HCT116 (cell line): ENCODE data around the gene ZNF681. TPM values are rescaled to one million over a fixed set of nuclear protein-coding genes. Genes with fewer than 3 reads are reported as not detected.

Experiments used
- ATAC-seq: fragments of 200-7000 bp; cut with Tn5 transposase; 2 replicates; pipeline ENCODE4 v1.9.1; 2020; ENCODE audit warnings: mild to moderate bottlenecking, moderate library complexity
- Bru-seq: library from RNA; stranded (reverse); fragments of 400-500 nt; gene quantifications from one replicate; lab custom pipeline; 2021; lab: Mats Ljungman, UMichigan
- BruChase-seq, 2 experiments: library from RNA; stranded (reverse); fragments of 400-500 nt; gene quantifications; one replicate each; lab custom pipeline; 2021; lab: Mats Ljungman, UMichigan
- BruUV-seq: library from RNA; stranded (reverse); fragments of 400-500 nt; replicated peaks from 2 replicates; lab custom pipeline; 2021; lab: Mats Ljungman, UMichigan
- CTCF ChIA-PET: fragments of 300-600 bp; sonication (Branson Sonifier 250); formaldehyde crosslinking; loops from one replicate; lab custom pipeline; 2021; ENCODE audit warnings: antibody characterized with exemption; lab: Charles Lee
- POLR2A ChIA-PET: fragments of 300-600, 350-600 bp; sonication (Branson Sonifier 250); formaldehyde crosslinking; loops from one replicate; lab custom pipeline; 2021; ENCODE audit warnings: antibody characterized with exemption; lab: Charles Lee
- RAD21 ChIA-PET, 2 experiments: fragments of 300-600 bp; sonication (Branson Sonifier 250); formaldehyde crosslinking; loops; one replicate each; lab custom pipeline; 2023; ENCODE audit warnings: low total read pairs in 2 of 2; ENCODE audit not compliant: uncharacterized antibody in 2 of 2, unreplicated experiment in 2 of 2, low non-redundant PET in 1 of 2; lab: Charles Lee
- DNase-seq: peaks from one replicate; pipeline ENCODE4 v3.0.0-alpha.2; 2010; ENCODE audit warnings: low read depth, low spot score
- H2AFZ ChIP-seq: fragments of 200-600 bp; shearing (Covaris generic), sonication (generic); 2 replicates; pipeline ENCODE4 v1.6.1; 2017; ENCODE audit warnings: low read depth, mixed run types, mixed read lengths, antibody characterized with exemption, low read length; ENCODE audit not compliant: poor library complexity, severe bottlenecking
- H3K27ac ChIP-seq: 2 replicates; pipeline ENCODE4 v1.5.1; 2012; ENCODE audit warnings: low read depth, low read length
- H3K27me3 ChIP-seq: fragments of 200-600 bp; sonication (generic); 2 replicates; pipeline ENCODE4 v1.6.1; 2016; ENCODE audit warnings: mixed run types, low read length, mixed read lengths; ENCODE audit not compliant: insufficient read depth
- H3K36me3 ChIP-seq, 2 experiments: fragments of 200-500 bp in 1 of 2; fragments of 200-600 bp in 1 of 2; sonication (Bioruptor generic) in 1 of 2; sonication (generic) in 1 of 2; 2 replicates each; pipeline versions ENCODE4 v1.5.1 to v1.6.1; 2014 to 2016; ENCODE audit warnings: low read length in 2 of 2, inconsistent platforms in 1 of 2, mixed read lengths in 1 of 2, mixed run types in 1 of 2; ENCODE audit not compliant: insufficient read depth in 2 of 2, control insufficient read depth in 1 of 2
- H3K4me1 ChIP-seq, 2 experiments: fragments of 200-600 bp in 1 of 2; sonication (generic) in 1 of 2; 2 replicates each; pipeline versions ENCODE4 v1.5.1 to v1.6.1; 2012 to 2017; ENCODE audit warnings: low read length in 2 of 2, inconsistent platforms in 1 of 2, mild to moderate bottlenecking in 1 of 2, mixed read lengths in 1 of 2, mixed run types in 1 of 2, moderate library complexity in 1 of 2; ENCODE audit not compliant: insufficient read depth in 2 of 2, control insufficient read depth in 1 of 2
- H3K4me2 ChIP-seq: fragments of 200-600 bp; sonication (generic); 2 replicates; pipeline ENCODE4 v1.6.1; 2017; ENCODE audit warnings: mixed run types, low read length, mixed read lengths
- H3K4me3 ChIP-seq, 2 experiments: fragments of 200-600 bp in 1 of 2; sonication (generic) in 1 of 2; replicated peaks in 1 of 2; 2 replicates each; pipeline ENCODE4 v1.5.1; 2011 to 2016; ENCODE audit warnings: low read length in 2 of 2, control low read depth in 1 of 2, low read depth in 1 of 2, mild to moderate bottlenecking in 1 of 2, mixed read lengths in 1 of 2, mixed run types in 1 of 2
- H3K79me2 ChIP-seq: fragments of 200-600 bp; sonication (generic); 2 replicates; pipeline ENCODE4 v1.6.1; 2017; ENCODE audit warnings: mild to moderate bottlenecking, mixed run types, low read length, moderate library complexity, mixed read lengths; ENCODE audit not compliant: insufficient read depth
- H3K9ac ChIP-seq: fragments of 200-600 bp; sonication (generic); 2 replicates; pipeline ENCODE4 v1.6.1; 2016; ENCODE audit warnings: low read length, mixed read lengths
- H3K9me2 ChIP-seq: fragments of 200-600 bp; sonication (generic), shearing (Covaris generic); 2 replicates; pipeline ENCODE4 v1.6.1; 2017; ENCODE audit warnings: mixed run types, mild to moderate bottlenecking, moderate library complexity; ENCODE audit not compliant: insufficient read depth
- H3K9me3 ChIP-seq, 2 experiments: fragments of 200-500 bp in 1 of 2; fragments of 200-600 bp in 1 of 2; sonication (Bioruptor generic) in 1 of 2; sonication (generic) in 1 of 2; 2 replicates each; pipeline ENCODE4 v1.6.1; 2014 to 2017; ENCODE audit warnings: low read length in 2 of 2, mixed read lengths in 2 of 2, inconsistent platforms in 1 of 2, low read depth in 1 of 2, mild to moderate bottlenecking in 1 of 2, mixed run types in 1 of 2, moderate library complexity in 1 of 2; ENCODE audit not compliant: control insufficient read depth in 1 of 2, insufficient read depth in 1 of 2
- H4K20me1 ChIP-seq: fragments of 200-600 bp; sonication (generic), shearing (Covaris generic); 2 replicates; pipeline ENCODE4 v1.6.1; 2017; ENCODE audit warnings: mixed run types, mild to moderate bottlenecking, moderate library complexity; ENCODE audit not compliant: insufficient read depth
- CBX3 ChIP-seq: IDR thresholded peaks from 2 replicates; pipeline ENCODE4 v1.6.1; 2012; ENCODE audit warnings: low read depth
- ELF1 ChIP-seq: IDR thresholded peaks from 2 replicates; pipeline ENCODE4 v1.6.1; 2012; ENCODE audit warnings: low read depth, borderline replicate concordance
- EZH2 ChIP-seq: fragments of 200-600 bp; sonication (generic); IDR thresholded peaks from 2 replicates; pipeline ENCODE4 v1.6.1; 2017; ENCODE audit warnings: antibody characterized with exemption, mixed run types
- EZH2phosphoT487 ChIP-seq: fragments of 200-600 bp; IDR thresholded peaks from 2 replicates; pipeline ENCODE4 v1.6.1; 2018; ENCODE audit warnings: antibody characterized with exemption, borderline replicate concordance
- JUND ChIP-seq: IDR thresholded peaks from 2 replicates; pipeline ENCODE4 v1.6.1; 2012
- MAX ChIP-seq: IDR thresholded peaks from 2 replicates; pipeline ENCODE4 v1.6.1; 2012
- POLR2AphosphoS5 ChIP-seq: IDR thresholded peaks from 2 replicates; pipeline ENCODE4 v1.6.1; 2011; ENCODE audit warnings: mild to moderate bottlenecking, low read depth, low read length, moderate library complexity
- SIN3A ChIP-seq: IDR thresholded peaks from 2 replicates; pipeline ENCODE4 v1.6.1; 2012; ENCODE audit warnings: low read depth
- SRF ChIP-seq: IDR thresholded peaks from 2 replicates; pipeline ENCODE4 v1.6.1; 2012; ENCODE audit warnings: low read depth
- TCF7L2 ChIP-seq: IDR thresholded peaks from 2 replicates; pipeline ENCODE4 v1.7.0; 2011; ENCODE audit warnings: borderline replicate concordance, inconsistent platforms; ENCODE audit not compliant: insufficient read depth, insufficient read length; ENCODE audit errors: extremely low read depth
- YY1 ChIP-seq: IDR thresholded peaks from 2 replicates; pipeline ENCODE4 v1.6.1; 2011; ENCODE audit warnings: low read length, low read depth, moderate library complexity, mild to moderate bottlenecking; ENCODE audit not compliant: insufficient replicate concordance; ENCODE audit errors: extremely low read depth
- ZBTB33 ChIP-seq: IDR thresholded peaks from 2 replicates; pipeline ENCODE4 v1.6.1; 2011; ENCODE audit warnings: mild to moderate bottlenecking, low read length, moderate library complexity; ENCODE audit not compliant: insufficient replicate concordance; ENCODE audit errors: extremely low read depth
- ZFX ChIP-seq: fragments of 450-650 bp; IDR thresholded peaks from 2 replicates; pipeline ENCODE4 v1.6.1; 2017
- intact Hi-C: fragments of 100-400 bp; cut with micrococcal nuclease; formaldehyde crosslinking; loops from 2 replicates; pipeline ENCODE4 v1.10.0; 2022
- long read RNA-seq: library from polyadenylated mRNA; unstranded; transcript quantifications from one replicate; pipeline ENCODE4 v2.0.0, GENCODE V29; 2021; ENCODE audit not compliant: unreplicated experiment
- polyA plus RNA-seq: library from polyadenylated mRNA; unstranded; fragments of >200 nt; gene quantifications from 2 replicates; pipeline ENCODE4 v1.2.1, GENCODE V29; 2012; ENCODE audit warnings: missing spikeins
- total RNA-seq: library from RNA; stranded (reverse); gene quantifications from one replicate; pipeline ENCODE4 v1.2.1, GENCODE V29; 2021; ENCODE audit not compliant: unreplicated experiment
- TF ChIP-seq, protein P1 (sequence below): IDR thresholded peaks from 2 replicates; pipeline ENCODE4 v1.6.1; 2012
- TF ChIP-seq, protein P2 (sequence below), 3 experiments: fragments of 200-600 bp in 1 of 3; sonication (generic) in 1 of 3; IDR thresholded peaks in 2 of 3; conservative IDR thresholded peaks in 1 of 3; 2 replicates each; pipeline ENCODE4 v1.5.1; 2012 to 2017; ENCODE audit warnings: low read depth in 2 of 3, low read length in 2 of 3, antibody characterized with exemption in 1 of 3, borderline replicate concordance in 1 of 3, control low read depth in 1 of 3, mild to moderate bottlenecking in 1 of 3, mixed read lengths in 1 of 3, mixed run types in 1 of 3, moderate library complexity in 1 of 3; ENCODE audit not compliant: insufficient read depth in 1 of 3

The ZNF681 gene
- total RNA-seq, result not detected
- not detected in 2 replicates for polyA plus RNA-seq
- not detected for Bru-seq, nascent RNA
- BruChase-seq, experiment 1, labeled RNA remaining after a 6-hour chase, result not detected
- not detected for BruChase-seq, experiment 2, labeled RNA remaining after a 2-hour chase
- long read RNA-seq, result 0 reads

DNA sequence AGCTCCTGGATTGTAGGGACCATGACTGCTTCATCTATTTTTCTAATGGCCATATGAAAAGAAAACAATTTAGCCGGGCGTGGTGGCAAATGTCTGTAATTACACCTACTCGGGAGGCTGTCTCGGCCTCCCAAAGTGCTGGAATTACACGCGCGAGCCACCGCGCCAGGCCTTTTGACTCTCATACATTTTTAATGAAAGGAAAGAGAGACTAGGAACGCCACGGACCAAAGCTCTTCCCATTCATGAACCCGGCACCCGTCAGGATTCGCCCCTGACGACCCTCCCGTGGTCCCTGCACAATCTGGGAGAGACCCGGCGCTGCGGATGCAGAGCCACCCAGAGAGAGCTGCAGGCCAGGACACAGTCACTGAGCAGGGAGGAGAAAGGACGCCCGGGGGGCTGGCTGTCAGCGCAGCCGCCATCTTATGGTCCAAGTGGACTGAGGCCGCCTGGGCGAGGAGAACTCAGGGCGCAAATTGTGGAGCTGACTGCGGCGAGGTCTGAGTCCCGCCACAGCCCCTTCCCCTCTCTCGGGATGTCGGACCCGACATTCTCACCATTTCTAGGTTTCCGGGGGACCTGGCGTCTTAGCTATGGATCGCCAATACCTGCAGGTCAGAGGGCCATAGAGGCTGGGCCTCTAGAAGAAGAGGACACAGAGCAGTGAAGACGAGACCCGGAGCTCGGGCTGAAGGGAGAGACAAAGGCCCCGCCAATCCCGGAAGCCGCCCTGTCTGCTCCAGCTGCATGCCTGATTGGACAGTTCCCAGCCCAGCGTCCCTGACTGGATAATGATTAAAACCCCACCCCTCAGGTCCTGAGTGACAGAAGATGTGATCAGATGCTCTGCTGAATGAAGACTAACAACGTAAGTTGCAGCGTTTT, at the start of gene ZNF681:
Gene ZNF681, minus strand, starts transcription at position 705 of the 888 bp plus-strand sequence. Its CDS starts 142 bp downstream, at position 563.
- no peaks in the 10 kb centered on the region for H3K36me3 ChIP-seq
- H3K9me2 ChIP-seq, result no peaks in the 10 kb centered on the region
- no TSS peak for BruUV-seq
- no peaks in the 10 kb centered on the region for H3K79me2 ChIP-seq
- ChIA-PET RAD21 (no interaction called here), CTCF (no interaction called here), POLR2A (no interaction called here)
- H3K9me3 ChIP-seq, result no peaks in the 10 kb centered on the region; a peak in 1 of 4 replicates
- H3K9ac ChIP-seq, result no peak within 1 kb of the TSS
- H3K4me1 ChIP-seq, result no peaks in the 10 kb centered on the region
- H3K4me3 ChIP-seq, result no peak within 1 kb of the TSS
- ATAC-seq (no peak), DNase-seq (no peak)
- H2AFZ ChIP-seq, result no peak within 1 kb of the TSS
- no peak within 1 kb of the TSS for H3K4me2 ChIP-seq
- no peaks in the 10 kb centered on the region for H3K27me3 ChIP-seq
- H4K20me1 ChIP-seq, result no peaks in the 10 kb centered on the region
- no peak within 1 kb of the TSS for H3K27ac ChIP-seq
- intact Hi-C loops, result no loop called here
- TF ChIP-seq CBX3, result no peak
- TF ChIP-seq YY1, result no peak
- no peak for TF ChIP-seq TCF7L2
- TF ChIP-seq, protein P1, sequence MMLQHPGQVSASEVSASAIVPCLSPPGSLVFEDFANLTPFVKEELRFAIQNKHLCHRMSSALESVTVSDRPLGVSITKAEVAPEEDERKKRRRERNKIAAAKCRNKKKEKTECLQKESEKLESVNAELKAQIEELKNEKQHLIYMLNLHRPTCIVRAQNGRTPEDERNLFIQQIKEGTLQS, result no peak
- no peak for TF ChIP-seq POLR2AphosphoS5
- no peak for TF ChIP-seq SIN3A

- intact Hi-C loops, result no loop called here
- ATAC-seq (no peak), DNase-seq (no peak)
- BruUV-seq, result no TSS peak
- no peaks in the 10 kb centered on the region; a peak in 2 of 4 replicates for H3K9me3 ChIP-seq
- H2AFZ ChIP-seq, result no peak overlapping the region
- no peak overlapping the region for H3K4me3 ChIP-seq
- H3K9me2 ChIP-seq, result no peaks in the 10 kb centered on the region
- H3K4me2 ChIP-seq, result no peak overlapping the region
- no peaks in the 10 kb centered on the region for H3K27me3 ChIP-seq
- no peak overlapping the region for H3K27ac ChIP-seq
- no peaks in the 10 kb centered on the region for H3K36me3 ChIP-seq
- ChIA-PET RAD21 (no interaction called here), POLR2A (no interaction called here), CTCF (no interaction called here)
- no peaks in the 10 kb centered on the region for H4K20me1 ChIP-seq
- no peaks in the 10 kb centered on the region for H3K4me1 ChIP-seq
- H3K79me2 ChIP-seq, result no peaks in the 10 kb centered on the region
- H3K9ac ChIP-seq, result no peak overlapping the region
- TF ChIP-seq, protein P2, sequence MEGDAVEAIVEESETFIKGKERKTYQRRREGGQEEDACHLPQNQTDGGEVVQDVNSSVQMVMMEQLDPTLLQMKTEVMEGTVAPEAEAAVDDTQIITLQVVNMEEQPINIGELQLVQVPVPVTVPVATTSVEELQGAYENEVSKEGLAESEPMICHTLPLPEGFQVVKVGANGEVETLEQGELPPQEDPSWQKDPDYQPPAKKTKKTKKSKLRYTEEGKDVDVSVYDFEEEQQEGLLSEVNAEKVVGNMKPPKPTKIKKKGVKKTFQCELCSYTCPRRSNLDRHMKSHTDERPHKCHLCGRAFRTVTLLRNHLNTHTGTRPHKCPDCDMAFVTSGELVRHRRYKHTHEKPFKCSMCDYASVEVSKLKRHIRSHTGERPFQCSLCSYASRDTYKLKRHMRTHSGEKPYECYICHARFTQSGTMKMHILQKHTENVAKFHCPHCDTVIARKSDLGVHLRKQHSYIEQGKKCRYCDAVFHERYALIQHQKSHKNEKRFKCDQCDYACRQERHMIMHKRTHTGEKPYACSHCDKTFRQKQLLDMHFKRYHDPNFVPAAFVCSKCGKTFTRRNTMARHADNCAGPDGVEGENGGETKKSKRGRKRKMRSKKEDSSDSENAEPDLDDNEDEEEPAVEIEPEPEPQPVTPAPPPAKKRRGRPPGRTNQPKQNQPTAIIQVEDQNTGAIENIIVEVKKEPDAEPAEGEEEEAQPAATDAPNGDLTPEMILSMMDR (IDR thresholded peaks at IDR 0.05 in 2 of 3, conservative IDR thresholded peaks at IDR 0.05 in 1 of 3; ENCODE audit: borderline replicate concordance in 1 of 3, insufficient read depth in 1 of 3, low read depth in 2 of 3, low read length in 2 of 3), result no peak
- TF ChIP-seq JUND (no peak), ZBTB33 (no peak), EZH2 (no peak), SRF (no peak), MAX (no peak), EZH2phosphoT487 (no peak), ELF1 (no peak), ZFX (no peak)
Measured at GRCh38 chr19:23804676-23805075, 46.0 kb upstream of the ZNF681 start.
